Vagina (tissue), 2 donors: ENCODE measurements around the gene BBS5.

Source experiments
- POLR2AphosphoS5 ChIP-seq, 2 donors: sonication (generic); formaldehyde crosslinking; IDR thresholded peaks; one replicate each; pipeline ENCODE4 v1.9.0; 2017; ENCODE audit warnings: antibody characterized with exemption in 2 of 2, mild to moderate bottlenecking in 2 of 2, low read depth in 1 of 2; ENCODE audit not compliant: insufficient read depth in 1 of 2
- TF ChIP-seq, protein P1 (sequence below), 3 experiments: fragments of 450-650 bp in 2 of 3; fragments of 200-600 bp in 1 of 3; sonication (generic) in 1 of 3; IDR thresholded peaks; one replicate each; pipeline ENCODE4 v1.5.1; 2017 to 2019; ENCODE audit warnings: antibody characterized with exemption in 3 of 3, mild to moderate bottlenecking in 2 of 3, moderate library complexity in 2 of 3

DNA sequence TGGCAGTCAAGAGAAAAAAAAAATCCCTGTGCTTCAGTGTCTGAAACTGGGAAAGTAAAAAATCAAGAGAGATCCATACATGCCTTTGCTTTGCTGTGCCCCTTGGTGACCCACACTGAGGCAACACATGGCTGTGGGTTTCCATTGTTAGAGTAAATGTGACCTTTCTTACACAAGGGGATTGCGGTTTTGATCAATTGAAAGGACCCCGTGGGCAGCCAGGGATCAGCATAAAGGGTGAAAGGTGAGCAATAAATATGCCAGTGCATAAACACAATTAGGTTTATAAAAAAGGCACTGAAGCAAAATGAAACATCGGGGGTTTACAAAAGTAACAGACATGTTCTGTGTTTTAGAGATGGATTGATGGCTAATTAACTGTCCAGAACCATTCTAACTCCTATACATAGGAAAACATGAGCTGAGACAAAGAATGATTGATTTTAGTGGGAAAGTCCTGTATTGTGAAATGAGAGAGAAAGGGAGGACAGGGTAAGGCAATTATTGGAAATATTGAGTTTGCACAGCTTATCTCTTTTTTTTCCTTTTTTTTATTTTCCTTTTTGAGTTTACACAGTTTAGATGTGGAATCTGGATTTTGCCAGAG is 40.7 kb upstream of the BBS5 start:
- TF ChIP-seq, protein P1, sequence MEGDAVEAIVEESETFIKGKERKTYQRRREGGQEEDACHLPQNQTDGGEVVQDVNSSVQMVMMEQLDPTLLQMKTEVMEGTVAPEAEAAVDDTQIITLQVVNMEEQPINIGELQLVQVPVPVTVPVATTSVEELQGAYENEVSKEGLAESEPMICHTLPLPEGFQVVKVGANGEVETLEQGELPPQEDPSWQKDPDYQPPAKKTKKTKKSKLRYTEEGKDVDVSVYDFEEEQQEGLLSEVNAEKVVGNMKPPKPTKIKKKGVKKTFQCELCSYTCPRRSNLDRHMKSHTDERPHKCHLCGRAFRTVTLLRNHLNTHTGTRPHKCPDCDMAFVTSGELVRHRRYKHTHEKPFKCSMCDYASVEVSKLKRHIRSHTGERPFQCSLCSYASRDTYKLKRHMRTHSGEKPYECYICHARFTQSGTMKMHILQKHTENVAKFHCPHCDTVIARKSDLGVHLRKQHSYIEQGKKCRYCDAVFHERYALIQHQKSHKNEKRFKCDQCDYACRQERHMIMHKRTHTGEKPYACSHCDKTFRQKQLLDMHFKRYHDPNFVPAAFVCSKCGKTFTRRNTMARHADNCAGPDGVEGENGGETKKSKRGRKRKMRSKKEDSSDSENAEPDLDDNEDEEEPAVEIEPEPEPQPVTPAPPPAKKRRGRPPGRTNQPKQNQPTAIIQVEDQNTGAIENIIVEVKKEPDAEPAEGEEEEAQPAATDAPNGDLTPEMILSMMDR (IDR thresholded peaks at IDR 0.05), result no peak
- TF ChIP-seq POLR2AphosphoS5 (IDR thresholded peaks at IDR 0.05; ENCODE audit: insufficient read depth in 1 of 2, low read depth in 1 of 2), result no peak
